TTC549 (cell line): ENCODE measurements around the gene GNAZ.

Experiments used
- FAIRE-seq: peaks from 2 replicates; lab custom pipeline; 2012; peaks lifted over from hg19 to GRCh38; lab: Jason Lieb, UNC

Gene GNAZ

GRCh38 chr22:23137905-23138561 is 67.7 kb downstream of the GNAZ start:
- FAIRE-seq, result no peak

GRCh38 chr22:23138584-23139435 is 68.5 kb downstream of the GNAZ start:
- FAIRE-seq, result no peak

- FAIRE-seq, result no peak
Observed at GRCh38 chr22:23140385-23140784, 70.1 kb downstream of the GNAZ start.

GRCh38 chr22:23142546-23143105 is 72.3 kb downstream of the GNAZ start:
- no peak for FAIRE-seq

GRCh38 chr22:23143119-23143518 is 72.8 kb downstream of the GNAZ start:
- no peak for FAIRE-seq

- FAIRE-seq, result no peak
Observed at GRCh38 chr22:23144432-23144831, 74.1 kb downstream of the GNAZ start.

GRCh38 chr22:23144932-23145877 is 74.9 kb downstream of the GNAZ start, which contains the start of gene RAB36:
RAB36 (plus strand) TSS chr22:23145477; CDS start chr22:23146617, 1,140 bp downstream.
- no peak for FAIRE-seq

- no peak for FAIRE-seq
Observed at GRCh38 chr22:23145878-23146470, 75.7 kb downstream of the GNAZ start.

GRCh38 chr22:23146478-23147205 is 76.3 kb downstream of the GNAZ start:
- FAIRE-seq, result no peak

- no peak for FAIRE-seq
Observed at GRCh38 chr22:23147617-23148387, 77.5 kb downstream of the GNAZ start.

- FAIRE-seq, result no peak
Observed at GRCh38 chr22:23149743-23150238, 79.5 kb downstream of the GNAZ start.

- no peak for FAIRE-seq
Observed at GRCh38 chr22:23150762-23151161, 80.4 kb downstream of the GNAZ start.

- no peak for FAIRE-seq
Observed at GRCh38 chr22:23151827-23152226, 81.5 kb downstream of the GNAZ start.

GRCh38 chr22:23152238-23153114 is 82.2 kb downstream of the GNAZ start:
- no peak for FAIRE-seq

- FAIRE-seq, result no peak
Observed at GRCh38 chr22:23153994-23154393, 83.7 kb downstream of the GNAZ start.

- FAIRE-seq, result no peak
Observed at GRCh38 chr22:23154461-23154860, 84.1 kb downstream of the GNAZ start.

- no peak for FAIRE-seq
Observed at GRCh38 chr22:23155143-23155542, 84.8 kb downstream of the GNAZ start.

GRCh38 chr22:23155831-23156230 is 85.5 kb downstream of the GNAZ start:
- no peak for FAIRE-seq

- FAIRE-seq, result no peak
Observed at GRCh38 chr22:23156286-23156685, 86.0 kb downstream of the GNAZ start.
